ENCODE measurements around the gene ZC3H11A. TPM values are rescaled to one million over a fixed set of nuclear protein-coding genes. Genes with fewer than 3 reads are reported as not detected.
A peak's percentile ranks its signal among the peaks of the same experiment; 100 is the strongest.

The ZC3H11A gene
- total RNA-seq, 2 donors from 2014 or later: 65.6 to 66.9 TPM

- ATAC-seq (no peak), DNase-seq (peak in 2 of 4 donors; percentile 6 to 16)
- Histone ChIP-seq H3K27ac (no peak within 1 kb of the TSS), H3K4me1 (peaks cover 12% of the 10 kb centered on the region), H3K36me3 (replicated peaks in 1 of 2; ENCODE audit: insufficient read depth in 1 of 2, low read depth in 2 of 2) (no peaks in the 10 kb centered on the region), H3K4me3 (no peak within 1 kb of the TSS), H3K27me3 (no peaks in the 10 kb centered on the region), H3K9me3 (no peaks in the 10 kb centered on the region)
- intact Hi-C loops (cut with DNase I): no loop called here
- TF ChIP-seq CTCF (IDR thresholded peaks at IDR 0.05) (no peak), POLR2A (IDR thresholded peaks at IDR 0.05) (peak in 1 of 3 donors; percentile 25)
- 48 to 59% methylated on average over 15 to 16 of the region's 16 CpGs for WGBS, 2 donors
These were observed 30.2 kb upstream of the ZC3H11A start, which contains the start of gene LAX1 for GRCh38 chr1:203765029-203765837. Gene LAX1, plus strand, starts transcription at chr1:203765183. Its CDS starts 383 bp downstream, at chr1:203765566.

- no peak for ATAC-seq
- no peak overlapping the region for H3K4me3 ChIP-seq
- H3K36me3 ChIP-seq (replicated peaks in 1 of 2; ENCODE audit: insufficient read depth in 1 of 2, low read depth in 2 of 2): no peaks in the 10 kb centered on the region
- 80 to 87% methylated on average over 6 of the region's 6 CpGs for WGBS, 2 donors
- H3K9me3 ChIP-seq: no peaks in the 10 kb centered on the region
- H3K27ac ChIP-seq: no peak overlapping the region
- DNase-seq: no peak
- intact Hi-C loops (cut with DNase I): no loop called here
- H3K4me1 ChIP-seq: peaks cover 12% of the 10 kb centered on the region
- no peaks in the 10 kb centered on the region for H3K27me3 ChIP-seq
- no peak for TF ChIP-seq POLR2A (IDR thresholded peaks at IDR 0.05)
- TF ChIP-seq CTCF (IDR thresholded peaks at IDR 0.05): no peak
These were observed 27.2 kb upstream of the ZC3H11A start for GRCh38 chr1:203768256-203768655.

GRCh38 chr1:203769505-203770343, 25.7 kb upstream of the ZC3H11A start:
- Histone ChIP-seq H3K9me3 (no peaks in the 10 kb centered on the region), H3K4me3 (no peak overlapping the region), H3K27me3 (no peaks in the 10 kb centered on the region), H3K4me1 (peaks cover 12% of the 10 kb centered on the region), H3K27ac (peak overlapping the region; percentile 42 to 88 (median 74)), H3K36me3 (replicated peaks in 1 of 2; ENCODE audit: insufficient read depth in 1 of 2, low read depth in 2 of 2) (no peaks in the 10 kb centered on the region)
- ATAC-seq (peak; percentile 98), DNase-seq (peak; percentile 85 to 96 (median 89))
- WGBS, 2 donors: 19 to 35% methylated on average over 12 to 15 of the region's 15 CpGs
- TF ChIP-seq POLR2A (IDR thresholded peaks at IDR 0.05) (peak in 2 of 3 donors; percentile 41 to 64), CTCF (IDR thresholded peaks at IDR 0.05) (no peak)
- intact Hi-C loops (cut with DNase I): no loop called here

- 67 to 80% methylated on average over 5 to 7 of the region's 7 CpGs for WGBS, 2 donors
- no peak for TF ChIP-seq CTCF (IDR thresholded peaks at IDR 0.05)
- TF ChIP-seq POLR2A (IDR thresholded peaks at IDR 0.05): no peak
- no peak for ATAC-seq
These were observed 23.5 kb upstream of the ZC3H11A start for GRCh38 chr1:203771901-203772301.

More at GRCh38 chr1:203771901-203772301, 23.5 kb upstream of the ZC3H11A start:
- no peaks in the 10 kb centered on the region for H3K9me3 ChIP-seq
- H3K4me3 ChIP-seq: no peak overlapping the region
- intact Hi-C loops (cut with DNase I): no loop called here
- no peak for DNase-seq
- no peaks in the 10 kb centered on the region for H3K36me3 ChIP-seq (replicated peaks in 1 of 2; ENCODE audit: insufficient read depth in 1 of 2, low read depth in 2 of 2)
- peaks cover 12% of the 10 kb centered on the region for H3K4me1 ChIP-seq
- H3K27ac ChIP-seq: no peak overlapping the region
- no peaks in the 10 kb centered on the region for H3K27me3 ChIP-seq
